Measurements from ENCODE around the gene AUTS2. TPM values are rescaled to one million over a fixed set of nuclear protein-coding genes. Genes with fewer than 3 reads are reported as not detected.

Gene AUTS2
- total RNA-seq, 1 experiment from 2014 or later, result 256 TPM

DNA sequence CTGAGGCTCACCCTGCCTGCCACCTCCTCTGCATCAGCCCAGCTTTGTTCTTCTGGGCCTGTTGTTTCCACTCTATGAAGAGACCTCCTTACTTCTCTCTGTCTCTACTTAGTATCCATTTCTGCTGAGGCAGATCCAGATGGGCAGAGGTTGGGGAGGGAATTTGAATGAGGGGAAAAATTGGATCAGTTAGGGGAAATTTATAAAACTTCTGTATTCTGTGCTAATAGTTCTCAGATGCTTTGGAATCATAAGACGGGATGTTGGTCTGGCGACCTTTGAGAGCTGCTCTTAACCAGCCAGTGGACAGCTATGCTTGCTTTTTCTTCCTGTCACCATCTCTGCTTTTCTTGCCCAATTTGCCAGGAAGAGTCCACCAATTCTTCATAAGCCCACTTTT is 55.5 kb downstream of the AUTS2 start:
- no peak overlapping the region for H3K4me3 Mint-ChIP-seq
- no peak overlapping the region for H2BK5ac ChIP-seq (ENCODE audit: insufficient read length, low read length)
- no peak overlapping the region for H3K9ac ChIP-seq (ENCODE audit: extremely low read depth, insufficient read length, low read length)
- no CpG with 5 or more reads among the region's 2 CpGs for WGBS (ENCODE audit: extremely low coverage, insufficient read length, low lambda C conversion rate)
- H3K56ac ChIP-seq (ENCODE audit: insufficient read length, low read depth, low read length), result no peak overlapping the region
- no peaks in the 10 kb centered on the region for H3K23me2 ChIP-seq (ENCODE audit: insufficient read length, low read depth, low read length, poor library complexity, severe bottlenecking)
- no peaks in the 10 kb centered on the region for H3K36me3 Mint-ChIP-seq (ENCODE audit: insufficient read depth in 1 of 3, low read depth in 3 of 3)
- H3K4me1 ChIP-seq (ENCODE audit: insufficient read depth, low read length), result peaks cover 9% of the 10 kb centered on the region
- H3T11ph ChIP-seq (ENCODE audit: low read length), result no peak overlapping the region
- H3K9me3 ChIP-seq (ENCODE audit: control insufficient read depth, low read depth, low read length), result no peaks in the 10 kb centered on the region
- H2BK20ac ChIP-seq (ENCODE audit: low read depth, low read length, poor library complexity, severe bottlenecking), result no peak overlapping the region
- no peaks in the 10 kb centered on the region for H3K9me3 Mint-ChIP-seq
- H2AFZ ChIP-seq (ENCODE audit: low read length), result no peak overlapping the region
- H4K91ac ChIP-seq (ENCODE audit: insufficient read length, low read depth, low read length), result no peak overlapping the region
- H3K27ac Mint-ChIP-seq, result no peak overlapping the region
- H2BK15ac ChIP-seq (ENCODE audit: low read depth, low read length), result no peak overlapping the region
- no peak overlapping the region for H2BK120ac ChIP-seq (ENCODE audit: low read depth, low read length, poor library complexity, severe bottlenecking)
- H3K4ac ChIP-seq (ENCODE audit: low read depth, low read length), result no peak overlapping the region
- no peak overlapping the region for H2AK5ac ChIP-seq (ENCODE audit: insufficient read length, low read length)
- H3K27me3 ChIP-seq (ENCODE audit: insufficient read depth, low read length), result no peaks in the 10 kb centered on the region
- no peak overlapping the region for H3K23ac ChIP-seq (ENCODE audit: insufficient read length, low read depth, low read length)
- no peak overlapping the region for H3K4me2 ChIP-seq (ENCODE audit: insufficient read depth, insufficient read length, low read length)
- no peak overlapping the region for H2BK12ac ChIP-seq (ENCODE audit: insufficient read length, low read depth, low read length)
- peaks cover 20% of the 10 kb centered on the region for H3K27me3 Mint-ChIP-seq (ENCODE audit: low read depth)
- no peak for TF ChIP-seq CTCF (conservative IDR thresholded peaks at IDR 0.05)
- no peaks in the 10 kb centered on the region for H3K79me2 ChIP-seq (ENCODE audit: insufficient read depth, low read length)
- H4K5ac ChIP-seq (ENCODE audit: insufficient read length, low read depth, low read length), result no peak overlapping the region
- H3K27ac ChIP-seq (ENCODE audit: insufficient read length, low read depth, low read length), result no peak overlapping the region
- no peak overlapping the region for H4K8ac ChIP-seq (replicated peaks; ENCODE audit: insufficient read length, low read depth, low read length)
- H3K18ac ChIP-seq (ENCODE audit: insufficient read length, low read depth, low read length), result no peak overlapping the region
- H3K4me1 Mint-ChIP-seq, result peaks cover 28 to 42% of the 10 kb centered on the region in 2 experiments
- no peak overlapping the region for H3K14ac ChIP-seq (ENCODE audit: insufficient read depth, low read length)
- no peaks in the 10 kb centered on the region for H4K20me1 ChIP-seq (ENCODE audit: control insufficient read depth, insufficient read depth, insufficient read length)
- DNase-seq, result no peak
- H3K79me1 ChIP-seq (ENCODE audit: insufficient read depth, low read depth, low read length, poor library complexity, severe bottlenecking), result no peaks in the 10 kb centered on the region

Data from H9 (cell line).